ENCODE results near the gene PF4V1.
A peak's percentile ranks its signal among the peaks of the same experiment; 100 is the strongest.

Gene PF4V1, protein sequence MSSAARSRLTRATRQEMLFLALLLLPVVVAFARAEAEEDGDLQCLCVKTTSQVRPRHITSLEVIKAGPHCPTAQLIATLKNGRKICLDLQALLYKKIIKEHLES

DNA sequence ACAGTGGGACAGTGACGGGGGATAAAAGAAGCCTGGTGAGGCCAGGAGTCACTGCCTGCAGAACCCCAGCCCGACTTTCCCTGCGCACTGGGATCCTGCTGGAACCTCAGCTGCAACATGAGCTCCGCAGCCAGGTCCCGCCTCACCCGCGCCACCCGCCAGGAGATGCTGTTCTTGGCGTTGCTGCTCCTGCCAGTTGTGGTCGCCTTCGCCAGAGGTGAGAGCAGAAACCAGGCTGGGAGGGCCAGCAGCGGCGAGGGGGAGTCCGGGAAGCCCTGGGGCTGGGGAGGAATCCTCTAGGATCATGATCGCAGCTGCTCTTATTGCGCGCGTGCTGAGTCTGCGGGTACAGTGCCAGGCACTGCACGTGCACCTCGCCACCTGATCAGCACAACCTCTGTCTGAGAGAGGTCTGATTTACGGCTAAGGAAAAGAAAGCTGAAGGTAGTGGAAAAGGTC lies at the start of gene PF4V1:
Gene PF4V1 (plus strand): TSS at position 51 of the 459 bp plus-strand sequence. CDS start 67 bp downstream, at position 118.
- no peak for DNase-seq

DNA sequence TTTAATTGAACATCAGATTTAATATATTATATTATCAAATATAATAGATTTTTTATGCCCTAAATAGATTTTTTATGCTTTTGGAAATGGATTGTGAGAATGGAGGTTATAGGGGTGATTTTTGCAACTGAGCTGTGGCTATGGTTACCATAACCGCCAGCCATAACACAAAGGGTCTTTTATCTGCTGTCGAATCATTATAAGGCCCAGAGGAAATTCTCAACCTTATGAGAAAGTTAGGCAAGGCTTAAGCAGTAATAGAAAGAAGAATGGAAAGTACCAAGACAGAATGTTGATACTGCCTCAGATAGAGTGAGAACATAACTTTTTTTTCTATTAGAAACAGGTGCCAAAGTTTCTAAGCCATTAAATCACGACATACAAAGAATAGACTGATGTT lies 42.9 kb upstream of the PF4V1 start:
- no peak for DNase-seq

DNA sequence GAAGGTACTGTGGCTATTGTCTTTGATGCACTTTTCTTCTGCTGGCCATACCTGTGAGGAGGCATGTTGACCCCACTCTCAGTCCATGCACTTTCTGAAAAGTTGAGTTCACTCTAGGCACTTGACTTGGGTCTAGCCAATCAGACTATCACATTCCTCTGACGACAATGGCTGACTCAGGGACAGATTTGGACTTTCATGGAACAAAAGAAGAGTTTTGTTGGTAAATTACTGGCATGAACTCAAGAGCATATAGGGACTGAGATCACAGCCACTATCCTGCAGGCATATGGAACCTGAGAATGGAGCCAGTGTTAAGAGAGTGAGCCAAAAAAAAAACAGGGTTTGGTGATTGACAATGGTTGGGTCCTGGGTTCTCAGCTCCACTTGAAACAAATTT lies 41.3 kb upstream of the PF4V1 start:
- no peak for DNase-seq

DNA sequence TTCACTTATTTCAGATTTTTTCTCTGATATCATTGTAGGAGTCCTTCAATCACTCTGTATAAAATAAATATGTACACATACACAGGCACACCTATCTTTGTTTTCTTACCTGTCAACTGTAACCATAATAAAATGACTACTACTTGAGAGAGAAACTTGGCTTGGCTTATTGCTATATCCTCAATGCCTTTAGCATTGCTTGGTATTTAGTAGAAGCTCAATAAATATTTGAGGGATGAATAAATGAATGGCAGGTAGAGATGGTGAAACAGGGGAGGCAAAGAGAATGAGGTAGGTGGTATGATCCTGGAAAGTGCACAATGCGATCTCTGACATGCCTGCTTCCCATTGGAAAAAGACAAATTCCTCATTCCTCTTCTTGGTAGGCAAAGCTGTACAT lies 38.4 kb upstream of the PF4V1 start:
- DNase-seq: no peak

DNA sequence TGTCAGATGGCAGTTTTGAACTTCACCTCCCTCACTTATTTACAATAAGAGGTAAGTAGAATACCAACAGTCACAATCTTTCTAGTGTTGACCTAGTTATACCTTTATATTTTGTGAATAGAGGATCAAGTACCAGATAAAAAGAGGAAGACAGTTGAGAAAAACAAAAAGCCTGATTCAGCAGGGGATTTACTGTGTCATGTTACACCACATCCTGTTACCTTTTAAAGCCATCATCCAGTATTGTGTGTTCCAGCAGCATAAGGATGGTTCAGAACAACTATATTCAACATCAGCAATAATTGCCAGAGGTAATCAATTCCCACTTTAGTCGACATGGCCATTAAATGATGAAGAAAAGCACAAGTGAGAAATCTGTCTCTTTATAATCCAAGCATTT lies 38.0 kb upstream of the PF4V1 start:
- DNase-seq: no peak

DNA sequence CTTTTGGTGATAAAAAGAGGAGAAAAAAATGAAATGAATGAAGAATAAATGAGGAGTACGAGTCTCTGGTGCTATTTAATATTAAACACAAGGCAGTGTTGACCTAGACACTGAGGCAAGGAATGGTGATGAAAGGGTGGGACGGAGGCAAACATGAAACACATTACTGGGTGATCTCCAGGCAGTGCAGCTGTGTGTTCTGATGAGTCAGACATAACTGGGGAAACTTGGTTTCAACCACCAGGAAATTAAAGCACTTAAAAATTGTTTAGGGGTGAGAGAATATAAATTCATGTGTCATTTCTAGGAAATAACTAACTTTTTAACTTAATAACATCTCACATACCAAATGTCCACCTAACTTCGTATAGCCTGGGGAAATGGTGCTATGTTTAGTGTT lies 36.3 kb upstream of the PF4V1 start:
- peak; percentile 28 for DNase-seq

DNA sequence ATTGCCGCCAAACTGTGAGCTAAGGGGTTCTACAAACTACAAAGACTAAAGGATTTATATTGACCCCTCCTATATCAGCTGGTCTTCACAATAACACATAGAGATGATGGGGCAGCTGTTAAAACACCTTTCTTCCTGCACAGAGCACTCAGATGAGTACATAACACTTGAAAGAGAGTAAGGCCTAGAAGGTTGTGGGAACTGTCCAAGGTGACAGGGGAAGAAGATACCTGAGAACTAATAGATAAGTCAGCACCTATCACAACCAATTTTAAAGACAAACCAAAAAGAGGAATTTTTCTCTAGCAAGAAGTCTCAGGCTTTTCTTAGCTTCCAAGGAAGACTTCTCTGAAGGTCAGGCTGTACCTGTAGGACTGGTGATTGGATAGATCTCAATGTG lies 35.8 kb upstream of the PF4V1 start:
- DNase-seq: peak; percentile 57

DNA sequence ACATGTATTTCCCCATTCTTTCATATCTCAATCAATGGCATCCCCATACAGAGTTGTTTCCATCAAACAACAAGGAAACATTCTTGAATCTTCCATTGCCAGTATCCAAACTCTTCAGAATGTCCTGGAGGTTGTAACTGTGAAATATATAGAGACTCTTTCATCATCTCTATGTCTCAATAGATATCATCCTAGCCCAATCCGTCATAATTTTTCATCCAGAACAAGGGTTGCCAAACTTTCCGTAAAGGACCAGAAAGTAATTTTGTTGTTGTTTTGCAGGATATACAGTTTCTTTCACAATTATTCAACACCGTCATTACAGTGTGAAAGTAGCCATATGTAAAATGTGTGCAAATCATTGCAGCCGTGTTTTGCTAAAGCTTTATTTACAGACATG lies 31.8 kb upstream of the PF4V1 start:
- no peak for DNase-seq

DNA sequence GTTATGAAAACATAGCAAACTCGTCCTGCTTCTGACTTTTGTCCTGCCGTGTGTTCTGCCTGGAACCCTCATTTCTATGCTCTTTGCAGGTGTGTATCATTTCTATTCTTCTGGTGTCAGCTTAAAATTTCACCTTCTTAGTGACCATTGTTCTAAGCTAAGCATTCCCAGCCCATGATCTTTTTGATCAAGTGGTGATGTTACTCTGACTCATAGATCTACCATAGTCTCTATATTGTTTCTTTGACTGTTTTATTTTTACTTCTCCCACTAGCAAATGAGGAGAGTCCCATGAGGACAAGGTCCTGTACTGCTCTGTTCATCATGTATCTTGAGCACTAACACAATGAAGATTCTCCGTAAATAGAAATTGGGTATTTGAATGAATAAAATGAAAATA lies 30.7 kb upstream of the PF4V1 start:
- no peak for DNase-seq

DNA sequence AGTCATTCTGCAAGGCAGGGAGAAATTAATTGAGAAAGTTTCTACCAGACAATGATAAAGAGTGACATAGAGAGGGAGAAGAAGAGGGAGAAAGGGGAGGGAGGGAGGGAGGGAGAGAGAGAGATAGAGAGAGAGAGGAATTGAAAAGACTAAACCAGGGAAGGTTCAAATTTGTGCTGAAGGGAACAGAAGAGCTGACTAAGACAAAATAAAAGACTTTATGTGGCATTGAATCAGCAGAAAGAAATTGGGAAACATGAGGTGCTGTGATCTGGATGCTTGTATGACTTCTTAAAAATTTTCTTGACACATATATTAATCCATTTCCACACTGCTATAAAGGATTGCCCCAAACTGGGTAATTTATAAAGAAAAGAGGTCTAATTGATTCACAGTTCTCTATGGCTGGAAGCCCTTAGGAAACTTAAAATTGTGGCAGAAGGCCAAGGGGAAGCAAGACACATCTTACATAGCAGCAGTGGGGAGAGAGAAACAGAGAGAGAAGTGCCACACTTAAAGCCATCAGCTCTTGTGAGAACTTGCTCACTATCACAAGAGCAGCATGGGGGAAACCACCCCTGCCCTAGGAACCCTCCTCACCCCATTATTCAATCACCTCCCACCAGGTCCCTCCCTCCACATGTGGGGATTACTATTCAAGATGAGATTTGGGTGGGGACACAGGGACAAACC lies 30.1 kb upstream of the PF4V1 start:
- DNase-seq: no peak

DNA sequence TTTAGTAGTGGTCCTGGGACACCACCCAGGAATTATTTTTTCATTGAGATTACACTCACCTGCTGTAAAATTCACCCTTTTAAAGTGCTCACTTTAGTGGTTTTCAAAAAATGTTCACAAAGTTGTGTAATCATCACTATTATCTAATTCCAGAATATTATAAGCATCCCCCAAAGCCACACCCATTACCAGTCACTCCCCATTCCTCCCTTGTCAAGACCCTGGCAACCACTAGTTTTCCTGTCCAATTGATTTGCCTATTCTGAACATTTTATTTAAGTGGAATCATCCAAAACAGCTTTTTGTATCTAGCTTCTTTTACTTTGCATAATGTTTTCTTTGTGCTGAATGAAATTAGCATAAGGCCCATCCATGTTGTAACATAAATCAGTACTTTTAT lies 29.3 kb upstream of the PF4V1 start:
- DNase-seq: no peak

DNA sequence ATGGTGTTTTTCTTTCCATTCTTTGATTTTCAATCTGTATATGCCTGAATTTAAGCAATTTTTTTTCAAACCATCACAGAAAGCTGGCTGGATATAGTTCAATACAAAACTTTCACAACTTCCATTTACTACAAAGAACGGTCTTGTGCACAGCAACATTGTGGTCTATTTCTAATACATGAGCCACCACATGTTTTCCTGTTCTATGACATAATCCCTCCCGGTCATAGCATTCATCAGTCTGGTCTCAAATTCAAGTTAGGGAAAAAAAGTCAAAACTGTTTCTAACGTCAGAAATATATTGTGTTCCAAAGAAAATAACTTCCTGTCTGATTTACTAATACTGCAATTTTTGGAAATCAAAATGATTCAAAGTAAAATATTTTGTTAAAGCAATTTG lies 24.1 kb upstream of the PF4V1 start:
- DNase-seq: no peak

DNA sequence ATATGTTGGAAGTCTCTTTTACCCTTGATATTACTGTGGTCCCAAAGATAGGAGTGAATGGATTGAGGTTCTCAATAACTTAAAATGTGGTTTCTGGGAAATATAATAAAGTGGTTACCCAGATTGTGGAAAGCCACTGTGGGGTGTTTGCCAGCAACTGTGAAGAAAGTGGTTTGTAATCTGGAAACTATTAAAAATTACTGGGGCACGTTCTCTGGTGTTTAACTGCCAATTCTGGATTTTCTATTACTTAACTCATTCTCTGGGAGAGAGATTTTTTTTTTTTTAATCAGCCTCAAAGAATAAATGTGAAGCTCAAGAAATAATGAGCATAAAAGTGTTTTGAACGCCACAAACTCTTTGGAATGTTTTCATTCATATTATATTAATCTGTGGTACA lies 21.5 kb upstream of the PF4V1 start:
- no peak for DNase-seq

DNA sequence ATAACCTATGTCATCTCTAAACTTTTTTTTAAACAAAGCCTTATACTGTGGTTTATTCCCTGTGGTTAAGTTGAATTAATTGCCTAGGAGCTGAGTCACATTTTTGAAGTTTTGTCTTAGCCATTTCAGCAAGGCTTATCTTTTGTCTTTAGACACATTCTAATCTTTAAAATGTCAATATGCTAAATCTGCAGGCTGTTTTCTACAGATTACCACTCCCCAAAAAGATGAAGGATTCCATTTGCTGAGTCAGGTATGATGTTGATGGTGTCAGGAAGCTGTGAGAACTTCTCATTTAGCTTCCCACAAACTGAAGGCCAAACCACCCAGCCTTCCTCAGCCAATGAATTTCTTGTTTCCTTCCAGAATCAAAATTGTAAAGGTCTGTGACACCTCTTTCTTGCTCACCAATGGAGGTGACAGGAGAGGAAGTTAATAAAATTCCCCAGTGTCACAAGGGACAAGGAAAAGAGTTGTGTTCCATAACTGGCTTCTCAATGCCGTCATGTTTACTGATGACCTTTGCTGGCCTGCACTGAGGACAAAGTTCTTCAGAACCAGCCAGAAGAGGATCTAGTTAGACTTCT lies 20.4 kb upstream of the PF4V1 start:
- DNase-seq: no peak

DNA sequence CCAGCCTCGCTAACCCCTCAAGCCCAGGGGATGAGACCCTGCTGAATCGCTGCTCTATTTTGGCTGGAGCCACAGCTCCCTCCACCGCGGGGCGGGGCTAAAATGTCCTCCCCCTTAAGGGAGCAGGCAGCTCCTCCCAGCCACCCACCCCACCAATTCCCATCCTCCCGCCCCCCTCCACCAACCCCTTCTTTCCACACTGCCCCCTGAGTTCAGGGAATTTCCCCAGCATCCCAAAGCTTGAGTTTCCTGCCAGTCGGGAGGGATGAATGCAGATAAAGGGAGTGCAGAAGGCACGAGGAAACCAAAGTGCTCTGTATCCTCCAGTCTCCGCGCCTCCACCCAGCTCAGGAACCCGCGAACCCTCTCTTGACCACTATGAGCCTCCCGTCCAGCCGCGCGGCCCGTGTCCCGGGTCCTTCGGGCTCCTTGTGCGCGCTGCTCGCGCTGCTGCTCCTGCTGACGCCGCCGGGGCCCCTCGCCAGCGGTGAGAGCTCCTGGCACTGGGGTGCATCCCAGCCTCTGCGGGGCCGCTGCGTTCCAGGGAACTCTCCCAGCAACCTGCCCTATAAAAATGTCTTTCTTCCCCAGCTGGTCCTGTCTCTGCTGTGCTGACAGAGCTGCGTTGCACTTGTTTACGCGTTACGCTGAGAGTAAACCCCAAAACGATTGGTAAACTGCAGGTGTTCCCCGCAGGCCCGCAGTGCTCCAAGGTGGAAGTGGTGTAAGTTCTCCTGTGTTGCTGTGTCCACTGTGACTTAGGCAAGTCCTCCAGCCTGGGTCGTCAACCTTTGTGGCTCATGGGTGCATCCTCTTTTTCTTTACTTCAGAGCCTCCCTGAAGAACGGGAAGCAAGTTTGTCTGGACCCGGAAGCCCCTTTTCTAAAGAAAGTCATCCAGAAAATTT lies 16.5 kb upstream of the PF4V1 start, which contains the start of gene CXCL6:
Gene CXCL6 (plus strand): TSS at position 306 of the 907 bp plus-strand sequence. CDS start 73 bp downstream, at position 379.
- no peak for DNase-seq

DNA sequence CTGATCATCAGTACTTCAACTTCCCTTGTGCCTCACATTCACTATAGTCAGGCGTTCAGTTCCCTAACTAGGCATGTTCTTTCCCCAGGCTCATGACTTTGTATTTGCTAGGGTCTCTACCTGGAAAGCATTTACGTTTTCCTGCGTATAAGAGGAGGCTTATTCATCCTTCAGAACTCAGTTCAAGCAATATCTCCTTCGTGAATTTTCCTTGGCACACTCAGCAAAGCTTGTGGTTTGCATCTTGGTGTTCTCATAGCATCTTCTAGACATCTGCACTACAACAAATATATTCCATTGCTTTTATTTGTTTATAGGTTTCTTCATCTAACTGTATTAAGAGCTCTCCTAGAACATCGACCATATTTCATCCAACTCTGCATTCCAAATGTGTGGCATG lies 14.0 kb upstream of the PF4V1 start:
- DNase-seq: no peak

DNA sequence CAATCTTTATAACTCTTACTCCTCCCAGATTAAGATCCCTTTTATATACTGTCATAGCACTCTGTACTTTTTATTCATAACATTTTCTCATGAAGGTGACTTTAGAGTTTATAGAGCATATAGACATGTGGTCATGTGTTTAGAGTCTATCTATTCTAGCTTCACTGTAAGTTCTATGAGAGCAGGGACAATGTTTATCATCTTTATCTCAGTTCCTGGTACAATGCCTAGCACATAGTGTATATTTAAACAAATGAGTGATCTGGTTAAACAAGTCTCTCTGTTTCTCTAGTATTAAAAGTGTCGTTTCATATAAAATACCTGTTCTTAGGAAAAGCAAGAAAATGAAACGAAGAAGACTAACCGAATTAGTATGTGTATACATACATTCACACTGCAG lies 13.4 kb upstream of the PF4V1 start:
- DNase-seq: no peak

DNA sequence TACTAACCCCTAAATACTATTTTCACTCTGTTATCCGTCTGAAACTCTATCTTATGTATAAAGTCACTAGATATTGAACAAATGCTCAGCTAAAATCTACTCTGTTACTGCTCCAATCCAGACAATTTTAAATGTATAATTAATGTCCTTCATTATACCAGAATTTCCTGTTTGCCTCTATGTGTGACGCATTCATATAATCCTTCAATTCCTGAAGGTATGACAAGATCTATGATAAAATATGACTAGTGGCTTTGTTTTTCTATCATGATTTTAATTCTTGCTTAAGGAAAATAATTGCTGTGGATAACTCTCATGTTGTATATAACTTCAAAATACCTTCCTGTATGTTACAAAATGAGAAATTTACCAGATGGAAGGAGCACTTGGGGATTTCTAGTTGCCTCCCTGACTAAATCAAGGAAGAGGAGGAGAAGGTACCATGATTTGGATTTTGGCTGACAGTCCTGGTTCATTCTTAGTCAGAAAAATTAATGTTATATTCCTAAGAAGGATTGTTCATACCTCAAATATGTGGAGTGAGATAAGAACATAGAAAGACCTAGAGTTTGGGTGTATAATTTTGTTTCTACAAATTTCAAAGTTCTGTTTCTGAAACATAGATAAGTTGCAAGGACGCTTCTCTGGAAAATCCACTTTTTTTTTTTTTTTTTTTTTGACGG lies 11.7 kb upstream of the PF4V1 start:
- DNase-seq: no peak

DNA sequence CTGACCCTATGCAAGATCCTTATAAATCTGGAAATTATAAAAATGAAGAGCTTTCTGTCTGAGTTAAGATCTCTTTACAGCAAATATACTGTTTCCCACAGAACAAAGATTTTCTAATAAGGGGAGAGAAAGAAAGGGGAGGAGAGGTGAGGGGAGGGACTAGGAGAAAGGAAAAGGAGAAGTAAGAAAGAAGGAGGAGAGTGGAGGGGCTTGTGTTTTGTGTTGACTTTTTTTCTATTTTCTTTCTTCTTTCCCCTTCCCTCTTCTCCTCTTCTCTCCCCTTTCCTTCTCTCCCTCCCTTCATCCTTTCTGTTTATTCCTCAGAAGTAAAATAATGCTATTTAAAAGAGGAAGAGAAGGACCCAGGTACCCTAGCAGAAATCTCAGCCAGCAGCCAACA lies 10.4 kb upstream of the PF4V1 start:
- DNase-seq: no peak

DNA sequence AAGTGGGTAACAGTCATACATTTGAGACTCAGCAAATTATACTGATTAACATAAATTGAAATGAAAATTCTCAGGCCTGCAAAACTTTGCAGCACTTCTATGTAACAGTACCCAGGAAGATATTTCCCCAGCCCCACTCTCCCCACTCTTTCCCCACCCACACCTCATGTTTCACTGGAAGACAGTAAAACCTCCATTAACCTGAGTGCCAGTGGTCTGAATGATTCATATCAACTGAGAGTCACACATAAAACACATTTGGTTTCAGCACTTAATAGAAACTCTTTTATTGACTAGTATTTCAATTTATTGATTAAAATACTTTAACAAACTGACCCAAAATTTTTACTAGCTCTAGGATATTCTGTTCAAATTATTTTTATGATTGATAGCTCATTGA lies 9.7 kb upstream of the PF4V1 start:
- no peak for DNase-seq

DNA sequence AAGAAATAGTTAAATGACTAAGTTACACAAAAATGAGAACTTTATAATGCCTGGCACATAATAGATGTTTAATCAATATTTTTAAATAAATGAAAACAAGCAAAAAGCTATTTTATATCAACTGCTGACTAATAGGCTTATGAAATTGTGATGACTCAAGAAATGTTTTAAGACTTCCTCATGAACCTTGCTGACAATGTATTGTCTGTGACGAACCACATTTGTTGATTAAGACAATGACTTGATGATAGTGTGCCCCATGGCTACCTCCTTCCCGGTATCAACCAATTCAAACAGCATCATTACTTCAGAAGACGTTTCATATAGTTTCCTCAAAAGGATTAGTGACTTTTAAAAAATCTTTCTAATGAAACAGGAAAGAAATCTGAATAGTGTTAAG lies 8.8 kb upstream of the PF4V1 start:
- DNase-seq: no peak

DNA sequence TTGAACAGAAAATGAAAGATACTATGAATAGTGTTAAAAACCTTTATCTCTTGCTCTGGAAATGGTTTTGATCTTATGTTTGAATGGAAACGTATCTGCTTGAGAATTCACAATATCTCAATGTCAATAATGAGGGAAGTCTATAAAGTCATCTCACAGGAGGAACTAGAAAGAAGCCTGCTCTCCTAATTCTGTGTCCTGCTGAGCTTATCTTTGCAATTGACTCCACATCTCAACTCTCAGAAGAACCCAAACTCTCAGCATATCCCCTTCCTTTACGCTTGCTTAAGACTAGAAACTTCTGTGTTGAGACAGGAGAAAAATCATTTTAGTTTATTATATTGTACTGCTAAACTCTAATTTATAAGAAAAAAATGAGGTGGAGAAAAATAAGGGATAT lies 8.3 kb upstream of the PF4V1 start:
- no peak for DNase-seq

Data from SHP77 treated with DMSO at 0.1 percent for 48 hours (cell line).